Peyer's patch (tissue), 4 donors: ENCODE measurements around the gene LRFN4.

Experiments used
- POLR2A ChIP-seq, 2 donors: fragments of 450-650 bp; IDR thresholded peaks; one replicate each; pipeline ENCODE4 v1.5.1; 2017; ENCODE audit warnings: antibody characterized with exemption in 2 of 2, mild to moderate bottlenecking in 2 of 2, moderate library complexity in 2 of 2
- TF ChIP-seq, protein P1 (sequence below), 6 experiments: fragments of 450-650 bp in 4 of 6; fragments of 200-600 bp in 2 of 6; sonication (generic) in 1 of 6; IDR thresholded peaks; one replicate each; pipeline ENCODE4 v1.5.1; 2017 to 2019; ENCODE audit warnings: antibody characterized with exemption in 6 of 6, mild to moderate bottlenecking in 3 of 6, moderate library complexity in 1 of 6

DNA sequence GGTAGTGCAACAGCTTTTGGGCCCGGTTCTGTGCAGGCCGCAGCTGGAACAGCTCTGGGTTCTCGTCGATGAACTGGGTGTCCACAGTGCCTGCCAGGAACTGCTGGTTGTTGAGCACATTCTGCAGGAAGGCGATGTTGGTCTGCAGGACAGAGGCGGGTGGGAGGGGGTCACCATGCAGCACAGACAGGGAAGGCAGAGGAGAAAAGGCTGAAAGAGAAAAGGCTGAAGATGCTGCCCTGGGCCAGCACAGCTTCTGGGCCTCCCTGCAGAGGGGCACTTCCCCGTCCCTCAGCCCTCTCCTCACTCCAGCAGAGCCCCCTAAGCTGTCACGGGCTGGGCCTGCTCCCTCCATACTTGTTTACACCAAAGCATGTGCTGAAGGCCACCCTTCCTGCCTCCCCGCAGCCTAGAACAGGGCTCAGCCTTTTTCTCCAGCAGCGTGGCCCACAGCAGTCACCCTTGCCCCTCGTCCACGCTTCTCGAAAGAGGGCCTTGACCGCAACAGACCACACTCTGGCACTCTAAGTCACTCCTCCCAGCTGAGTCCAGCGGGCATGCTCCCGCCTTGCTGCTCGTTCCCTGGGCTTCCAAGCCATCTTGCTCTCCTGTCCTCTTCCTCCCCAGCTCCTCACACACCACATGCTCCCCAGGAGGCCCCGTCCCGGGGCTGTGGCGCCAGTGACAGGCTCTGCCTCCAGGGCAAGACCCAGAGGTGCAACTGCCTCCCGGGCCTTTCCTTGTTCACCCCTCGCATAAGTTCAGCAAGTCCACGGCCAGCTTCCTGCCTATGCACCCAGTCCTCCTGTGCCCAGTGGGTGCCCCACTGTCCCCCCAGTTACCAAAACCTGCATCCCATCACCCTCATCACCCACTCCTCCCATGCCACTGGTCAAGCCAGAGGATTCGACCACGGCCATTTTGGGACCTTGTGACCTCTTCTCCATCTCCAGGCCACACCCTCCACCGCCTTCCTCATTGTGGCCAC lies 3.3 kb upstream of the LRFN4 start:
- TF ChIP-seq, protein P1, sequence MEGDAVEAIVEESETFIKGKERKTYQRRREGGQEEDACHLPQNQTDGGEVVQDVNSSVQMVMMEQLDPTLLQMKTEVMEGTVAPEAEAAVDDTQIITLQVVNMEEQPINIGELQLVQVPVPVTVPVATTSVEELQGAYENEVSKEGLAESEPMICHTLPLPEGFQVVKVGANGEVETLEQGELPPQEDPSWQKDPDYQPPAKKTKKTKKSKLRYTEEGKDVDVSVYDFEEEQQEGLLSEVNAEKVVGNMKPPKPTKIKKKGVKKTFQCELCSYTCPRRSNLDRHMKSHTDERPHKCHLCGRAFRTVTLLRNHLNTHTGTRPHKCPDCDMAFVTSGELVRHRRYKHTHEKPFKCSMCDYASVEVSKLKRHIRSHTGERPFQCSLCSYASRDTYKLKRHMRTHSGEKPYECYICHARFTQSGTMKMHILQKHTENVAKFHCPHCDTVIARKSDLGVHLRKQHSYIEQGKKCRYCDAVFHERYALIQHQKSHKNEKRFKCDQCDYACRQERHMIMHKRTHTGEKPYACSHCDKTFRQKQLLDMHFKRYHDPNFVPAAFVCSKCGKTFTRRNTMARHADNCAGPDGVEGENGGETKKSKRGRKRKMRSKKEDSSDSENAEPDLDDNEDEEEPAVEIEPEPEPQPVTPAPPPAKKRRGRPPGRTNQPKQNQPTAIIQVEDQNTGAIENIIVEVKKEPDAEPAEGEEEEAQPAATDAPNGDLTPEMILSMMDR (IDR thresholded peaks at IDR 0.05) = no peak
- TF ChIP-seq POLR2A (IDR thresholded peaks at IDR 0.05) = no peak
